Keratinocyte (primary cell): ENCODE results near the gene RPRML. TPM values are rescaled to one million over a fixed set of nuclear protein-coding genes. Genes with fewer than 3 reads are reported as not detected.
"Not testable (repeated sequence)": the region's sequence is repeated elsewhere in the genome, so short reads cannot be mapped to it uniquely, and the experiment has no call there.

Source experiments
- DNase-seq: peaks from one replicate; pipeline ENCODE4 v3.0.0-alpha.2; 2011; ENCODE audit warnings: low read depth, missing footprints, low spot score
- FAIRE-seq: peaks from 2 replicates; lab custom pipeline; 2011; peaks lifted over from hg19 to GRCh38; lab: Jason Lieb, UNC
- H2AFZ ChIP-seq: 2 replicates; pipeline ENCODE4 v1.6.0; 2012; ENCODE audit warnings: low read length, control low read depth, inconsistent platforms; ENCODE audit not compliant: control insufficient read depth
- H3K27ac ChIP-seq: 2 replicates; pipeline ENCODE4 v1.5.1; 2011; ENCODE audit warnings: low read length; ENCODE audit not compliant: control insufficient read depth, insufficient read depth
- H3K27me3 ChIP-seq: 3 replicates; pipeline ENCODE4 v1.6.0; 2011; ENCODE audit warnings: low read length; ENCODE audit not compliant: control insufficient read depth, insufficient read depth; ENCODE audit errors: extremely low read depth
- H3K36me3 ChIP-seq, 2 experiments: 2 replicates in 1 of 2; 3 replicates in 1 of 2; pipeline ENCODE4 v1.5.1; 2011; ENCODE audit warnings: low read length in 2 of 2, mild to moderate bottlenecking in 1 of 2; ENCODE audit not compliant: control insufficient read depth in 2 of 2, insufficient read depth in 2 of 2; ENCODE audit errors: extremely low read depth in 1 of 2
- H3K4me1 ChIP-seq: 3 replicates; pipeline ENCODE4 v1.5.1; 2011; ENCODE audit warnings: low read length; ENCODE audit not compliant: control insufficient read depth, insufficient read depth; ENCODE audit errors: extremely low read depth
- H3K4me2 ChIP-seq: 3 replicates; pipeline ENCODE4 v1.6.0; 2011; ENCODE audit warnings: low read depth, low read length; ENCODE audit not compliant: control insufficient read depth, insufficient read depth; ENCODE audit errors: extremely low read depth
- H3K4me3 ChIP-seq, 3 experiments: fragments of 200-600 bp in 1 of 3; sonication (generic) in 1 of 3; 2 replicates in 2 of 3; 3 replicates in 1 of 3; pipeline ENCODE4 v1.5.1; 2011 to 2016; ENCODE audit warnings: low read length in 3 of 3, mild to moderate bottlenecking in 3 of 3, control low read depth in 2 of 3, inconsistent platforms in 1 of 3, low read depth in 1 of 3, mixed read lengths in 1 of 3, mixed run types in 1 of 3, moderate library complexity in 1 of 3; ENCODE audit not compliant: control insufficient read depth in 2 of 3, insufficient read depth in 2 of 3; ENCODE audit errors: extremely low read depth in 1 of 3
- H3K79me2 ChIP-seq: 2 replicates; pipeline ENCODE4 v1.6.0; 2012; ENCODE audit warnings: low read length; ENCODE audit not compliant: control insufficient read depth, insufficient read depth
- H3K9ac ChIP-seq: 3 replicates; pipeline ENCODE4 v1.6.0; 2011; ENCODE audit warnings: low read length; ENCODE audit not compliant: control insufficient read depth, insufficient read depth; ENCODE audit errors: extremely low read depth
- H3K9me1 ChIP-seq: 3 replicates; pipeline ENCODE4 v1.6.0; 2011; ENCODE audit warnings: low read length; ENCODE audit not compliant: control insufficient read depth, insufficient read depth; ENCODE audit errors: extremely low read depth
- H3K9me3 ChIP-seq: 2 replicates; pipeline ENCODE4 v1.5.1; 2012; ENCODE audit warnings: low read depth, low read length; ENCODE audit not compliant: control insufficient read depth
- H4K20me1 ChIP-seq: 3 replicates; pipeline ENCODE4 v1.6.0; 2011; ENCODE audit warnings: low read length; ENCODE audit not compliant: control insufficient read depth, insufficient read depth; ENCODE audit errors: extremely low read depth
- EZH2 ChIP-seq: IDR thresholded peaks from one replicate; pipeline ENCODE4 v1.6.1; 2012; ENCODE audit warnings: inconsistent platforms, mild to moderate bottlenecking, low read length, moderate library complexity
- dilution Hi-C: fragments of 300-500 bp; cut with MboI; formaldehyde crosslinking; loops from one replicate; pipeline ENCODE4 v1.7.0; 2020; ENCODE audit warnings: low sequenced_read_pairs; ENCODE audit not compliant: extremely low pct_ligation_motif_present
- polyA plus RNA-seq, 5 experiments: library from polyadenylated mRNA; depleted of rRNA in 3 of 5; stranded (reverse) in 3 of 5; stranded (forward) in 1 of 5; unstranded in 1 of 5; fragments of >200 nt; gene quantifications; 1 replicate in 1 of 5; 2 replicates in 3 of 5; 3 replicates in 1 of 5; pipeline versions ENCODE4 v1.2.1 to v1.2.3, GENCODE V29; 2011 to 2012; ENCODE audit warnings: missing spikeins in 2 of 5, low read depth in 1 of 5, low replicate concordance in 1 of 5
- TF ChIP-seq, protein P1 (sequence below), 3 experiments: IDR thresholded peaks in 1 of 3; conservative IDR thresholded peaks in 1 of 3; optimal IDR thresholded peaks in 1 of 3; 2 replicates in 2 of 3; 3 replicates in 1 of 3; pipeline versions ENCODE3 to v1.5.1; 2011; ENCODE audit warnings: low read length in 3 of 3, mild to moderate bottlenecking in 3 of 3, moderate library complexity in 2 of 3, control low read depth in 1 of 3, inconsistent platforms in 1 of 3; ENCODE audit not compliant: insufficient read depth in 2 of 3; ENCODE audit errors: extremely low read depth in 1 of 3

Gene RPRML
- polyA plus RNA-seq, 1 donor (not counting 4 experiments of a cell fraction or from before 2014, with no cell fraction given): not detected

DNA sequence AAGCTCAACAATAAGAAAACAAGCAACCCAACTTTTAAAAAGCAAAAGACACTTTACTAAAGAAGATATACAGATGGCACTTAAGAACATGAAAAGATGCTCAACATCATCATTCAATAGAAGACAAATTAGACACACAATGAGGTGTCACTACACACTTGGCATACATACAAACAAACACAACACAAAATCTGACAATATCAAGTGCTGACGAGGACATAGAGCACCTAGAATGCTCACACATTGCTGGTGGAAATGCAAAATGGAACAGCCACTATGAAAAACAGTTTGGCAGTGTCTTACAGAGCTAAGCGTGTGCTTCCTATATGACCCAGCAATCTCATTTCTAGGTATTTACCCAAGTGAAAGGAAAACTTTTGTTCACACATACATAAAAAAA is 18.9 kb downstream of the RPRML start:
- Histone ChIP-seq H3K27ac (no peak overlapping the region), H3K27me3 (peaks cover 18% of the 10 kb centered on the region), H3K4me2 (no peak overlapping the region), H3K9me3 (no peaks in the 10 kb centered on the region), H3K9ac (no peak overlapping the region), H3K4me1 (peaks cover 6% of the 10 kb centered on the region), H4K20me1 (peaks cover 2% of the 10 kb centered on the region), H3K9me1 (no peaks in the 10 kb centered on the region), H3K36me3 (no peaks in the 10 kb centered on the region), H2AFZ (no peak overlapping the region), H3K4me3 (no peak overlapping the region), H3K79me2 (no peaks in the 10 kb centered on the region)
- no peak for TF ChIP-seq EZH2
- TF ChIP-seq, protein P1, sequence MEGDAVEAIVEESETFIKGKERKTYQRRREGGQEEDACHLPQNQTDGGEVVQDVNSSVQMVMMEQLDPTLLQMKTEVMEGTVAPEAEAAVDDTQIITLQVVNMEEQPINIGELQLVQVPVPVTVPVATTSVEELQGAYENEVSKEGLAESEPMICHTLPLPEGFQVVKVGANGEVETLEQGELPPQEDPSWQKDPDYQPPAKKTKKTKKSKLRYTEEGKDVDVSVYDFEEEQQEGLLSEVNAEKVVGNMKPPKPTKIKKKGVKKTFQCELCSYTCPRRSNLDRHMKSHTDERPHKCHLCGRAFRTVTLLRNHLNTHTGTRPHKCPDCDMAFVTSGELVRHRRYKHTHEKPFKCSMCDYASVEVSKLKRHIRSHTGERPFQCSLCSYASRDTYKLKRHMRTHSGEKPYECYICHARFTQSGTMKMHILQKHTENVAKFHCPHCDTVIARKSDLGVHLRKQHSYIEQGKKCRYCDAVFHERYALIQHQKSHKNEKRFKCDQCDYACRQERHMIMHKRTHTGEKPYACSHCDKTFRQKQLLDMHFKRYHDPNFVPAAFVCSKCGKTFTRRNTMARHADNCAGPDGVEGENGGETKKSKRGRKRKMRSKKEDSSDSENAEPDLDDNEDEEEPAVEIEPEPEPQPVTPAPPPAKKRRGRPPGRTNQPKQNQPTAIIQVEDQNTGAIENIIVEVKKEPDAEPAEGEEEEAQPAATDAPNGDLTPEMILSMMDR (optimal IDR thresholded peaks at IDR 0.05 in 1 of 3, IDR thresholded peaks at IDR 0.05 in 1 of 3, conservative IDR thresholded peaks at IDR 0.05 in 1 of 3; ENCODE audit: extremely low read depth in 1 of 3, insufficient read depth in 2 of 3, low read length in 3 of 3): no peak
- FAIRE-seq (no peak), DNase-seq (no peak)
- dilution Hi-C loops: no loop called here

DNA sequence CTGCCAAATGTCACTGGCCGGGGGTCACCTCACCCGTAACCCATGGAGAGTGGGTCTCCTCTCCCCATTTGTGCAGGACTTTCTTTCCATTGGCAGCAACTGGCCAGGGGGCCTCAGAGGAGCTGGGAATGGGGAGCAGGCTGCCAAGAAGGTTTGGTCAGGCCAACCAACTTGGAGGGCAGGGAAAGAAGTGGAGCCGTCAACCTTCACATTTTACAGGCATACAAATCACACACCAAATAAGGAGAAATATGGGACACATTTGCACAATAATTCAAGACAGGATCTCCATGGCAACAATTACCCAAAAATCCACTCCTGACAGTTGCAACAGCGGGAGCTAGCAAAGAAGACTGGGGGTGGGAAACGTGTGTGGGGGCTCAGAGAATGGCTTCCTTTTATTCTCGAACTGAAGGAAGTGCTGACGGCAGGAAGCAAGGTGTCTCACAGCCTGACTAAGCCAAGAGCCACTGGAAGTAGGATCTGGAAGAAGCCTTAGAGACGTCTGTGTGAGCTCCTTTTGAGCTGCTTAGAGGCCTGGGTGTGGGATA is 20.9 kb downstream of the RPRML start:
- Histone ChIP-seq H3K9me3 (no peaks in the 10 kb centered on the region), H2AFZ (no peak overlapping the region), H4K20me1 (peaks cover 2% of the 10 kb centered on the region), H3K27ac (no peak overlapping the region), H3K9ac (no peak overlapping the region), H3K36me3 (no peaks in the 10 kb centered on the region), H3K4me3 (no peak overlapping the region), H3K4me2 (no peak overlapping the region), H3K9me1 (no peaks in the 10 kb centered on the region), H3K4me1 (peaks cover 6% of the 10 kb centered on the region), H3K27me3 (peaks cover 15% of the 10 kb centered on the region), H3K79me2 (no peaks in the 10 kb centered on the region)
- FAIRE-seq (no peak), DNase-seq (no peak)
- dilution Hi-C loops: no loop called here
- TF ChIP-seq, protein P1 (optimal IDR thresholded peaks at IDR 0.05 in 1 of 3, IDR thresholded peaks at IDR 0.05 in 1 of 3, conservative IDR thresholded peaks at IDR 0.05 in 1 of 3; ENCODE audit: extremely low read depth in 1 of 3, insufficient read depth in 2 of 3, low read length in 3 of 3): no peak
- no peak for TF ChIP-seq EZH2

DNA sequence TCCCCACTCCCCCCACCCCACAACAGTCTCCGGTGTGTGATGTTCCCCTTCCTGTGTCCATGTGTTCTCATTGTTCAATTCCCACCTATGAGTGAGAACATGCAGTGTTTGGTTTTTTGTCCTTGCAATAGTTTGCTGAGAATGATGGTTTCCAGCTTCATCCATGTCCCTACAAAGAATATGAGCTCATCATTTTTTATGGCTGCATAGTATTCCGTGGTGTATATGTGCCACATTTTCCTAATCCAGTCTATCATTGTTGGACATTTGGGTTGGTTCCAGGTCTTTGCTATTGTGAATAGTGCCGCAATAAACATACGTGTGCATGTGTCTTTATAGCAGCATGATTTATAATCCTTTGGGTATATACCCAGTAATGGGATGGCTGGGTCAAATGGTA is 25.9 kb downstream of the RPRML start:
- H3K4me2 ChIP-seq, H3K9ac ChIP-seq, H4K20me1 ChIP-seq, H3K36me3 ChIP-seq, H3K27ac ChIP-seq, H3K9me1 ChIP-seq, H3K9me3 ChIP-seq, FAIRE-seq, DNase-seq, dilution Hi-C loops, H3K4me3 ChIP-seq, H3K79me2 ChIP-seq, H3K4me1 ChIP-seq, H2AFZ ChIP-seq: not testable (repeated sequence)
- H3K27me3 ChIP-seq: peaks cover 24% of the 10 kb centered on the region
